ENCODE measurements around the gene UBE2D1.
A peak's percentile ranks its signal among the peaks of the same experiment; 100 is the strongest.
"Not testable (repeated sequence)": the region's sequence is repeated elsewhere in the genome, so short reads cannot be mapped to it uniquely, and the experiment has no call there.

The UBE2D1 gene

DNA sequence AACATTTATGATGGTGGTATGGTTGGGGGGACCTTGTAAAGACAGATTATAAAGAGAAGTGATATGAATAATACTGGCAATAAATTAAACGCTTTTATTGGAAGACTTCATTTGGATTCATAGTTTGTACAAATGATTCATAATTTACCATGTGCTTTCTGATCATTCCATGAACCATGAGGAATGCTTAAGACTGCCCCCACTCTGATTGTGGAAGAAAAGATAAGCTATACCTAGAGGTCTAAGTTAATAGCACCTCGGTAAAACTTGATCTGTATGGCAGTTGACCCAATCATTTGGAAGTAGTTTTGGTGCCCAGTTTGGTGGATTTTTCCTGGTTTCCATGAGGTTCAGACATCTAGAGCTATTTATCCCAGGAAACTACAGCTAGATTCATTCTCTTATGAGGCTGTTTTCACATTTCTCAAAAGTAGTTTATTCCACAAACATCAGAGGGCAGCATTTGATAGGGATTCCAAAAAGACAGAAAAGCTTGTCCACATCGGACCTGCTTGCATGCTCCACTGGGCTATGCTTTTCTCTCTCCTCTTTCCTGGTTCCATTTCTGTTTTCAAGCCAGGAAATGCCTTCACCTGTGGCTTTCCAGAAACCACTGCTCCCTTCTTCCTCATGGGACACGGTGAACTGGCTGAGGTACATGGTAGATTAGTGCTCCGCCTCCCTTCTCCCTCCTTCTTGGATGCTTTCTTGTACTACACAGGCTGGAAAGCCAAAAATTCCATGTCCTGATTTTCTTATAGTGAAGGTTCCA lies 79.7 kb downstream of the UBE2D1 start:
- no peak overlapping the region for H3K4me3 ChIP-seq (ENCODE audit: low read depth, low read length)
- CTCF ChIA-PET = interaction anchor here (0.7 to 4.6 kb wide), 58 partner anchors 9 to 1208 kb away, joined by 3 to 87 read pairs (median 4); no protein-coding TSS in a partner anchor
- no peak for DNase-seq (ENCODE audit: low read depth, low spot score)
- TF ChIP-seq, protein P1, sequence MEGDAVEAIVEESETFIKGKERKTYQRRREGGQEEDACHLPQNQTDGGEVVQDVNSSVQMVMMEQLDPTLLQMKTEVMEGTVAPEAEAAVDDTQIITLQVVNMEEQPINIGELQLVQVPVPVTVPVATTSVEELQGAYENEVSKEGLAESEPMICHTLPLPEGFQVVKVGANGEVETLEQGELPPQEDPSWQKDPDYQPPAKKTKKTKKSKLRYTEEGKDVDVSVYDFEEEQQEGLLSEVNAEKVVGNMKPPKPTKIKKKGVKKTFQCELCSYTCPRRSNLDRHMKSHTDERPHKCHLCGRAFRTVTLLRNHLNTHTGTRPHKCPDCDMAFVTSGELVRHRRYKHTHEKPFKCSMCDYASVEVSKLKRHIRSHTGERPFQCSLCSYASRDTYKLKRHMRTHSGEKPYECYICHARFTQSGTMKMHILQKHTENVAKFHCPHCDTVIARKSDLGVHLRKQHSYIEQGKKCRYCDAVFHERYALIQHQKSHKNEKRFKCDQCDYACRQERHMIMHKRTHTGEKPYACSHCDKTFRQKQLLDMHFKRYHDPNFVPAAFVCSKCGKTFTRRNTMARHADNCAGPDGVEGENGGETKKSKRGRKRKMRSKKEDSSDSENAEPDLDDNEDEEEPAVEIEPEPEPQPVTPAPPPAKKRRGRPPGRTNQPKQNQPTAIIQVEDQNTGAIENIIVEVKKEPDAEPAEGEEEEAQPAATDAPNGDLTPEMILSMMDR (IDR thresholded peaks at IDR 0.05; ENCODE audit: insufficient read depth, low read length, missing control alignments) = peak; percentile 20
- POLR2A ChIA-PET = interaction anchor here (1.0 kb wide), 1 partner anchor 21 kb away, joined by 4 read pairs; no protein-coding TSS in a partner anchor

DNA sequence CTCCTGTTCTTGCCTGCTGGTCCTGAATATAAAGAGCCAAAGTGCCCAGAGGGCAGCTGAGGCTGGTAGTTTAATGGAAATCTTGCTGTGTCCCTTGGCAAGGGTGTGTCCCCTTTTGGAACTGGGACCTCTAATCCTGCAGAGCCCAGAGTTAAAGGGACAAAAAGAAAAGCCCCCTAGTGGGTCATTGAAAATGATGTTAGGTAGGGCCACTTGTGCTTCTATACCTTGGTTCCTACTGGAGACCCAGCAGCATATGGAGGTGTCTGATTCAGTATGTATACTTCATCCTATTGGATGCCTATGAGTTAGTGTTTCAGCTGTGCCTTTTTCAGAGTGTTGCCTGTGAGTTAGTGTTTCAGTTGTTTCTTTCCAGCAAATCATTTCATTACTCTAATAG lies 81.0 kb downstream of the UBE2D1 start:
- DNase-seq (ENCODE audit: low read depth, low spot score) = no peak
- H3K4me3 ChIP-seq (ENCODE audit: low read depth, low read length) = no peak overlapping the region
- ChIA-PET POLR2A (no interaction called here), CTCF (interaction anchor here (1.2 to 4.6 kb wide), 10 partner anchors 26 to 537 kb away, joined by 4 to 87 read pairs (median 7); no protein-coding TSS in a partner anchor)
- TF ChIP-seq, protein P1 (IDR thresholded peaks at IDR 0.05; ENCODE audit: insufficient read depth, low read length, missing control alignments) = no peak

DNA sequence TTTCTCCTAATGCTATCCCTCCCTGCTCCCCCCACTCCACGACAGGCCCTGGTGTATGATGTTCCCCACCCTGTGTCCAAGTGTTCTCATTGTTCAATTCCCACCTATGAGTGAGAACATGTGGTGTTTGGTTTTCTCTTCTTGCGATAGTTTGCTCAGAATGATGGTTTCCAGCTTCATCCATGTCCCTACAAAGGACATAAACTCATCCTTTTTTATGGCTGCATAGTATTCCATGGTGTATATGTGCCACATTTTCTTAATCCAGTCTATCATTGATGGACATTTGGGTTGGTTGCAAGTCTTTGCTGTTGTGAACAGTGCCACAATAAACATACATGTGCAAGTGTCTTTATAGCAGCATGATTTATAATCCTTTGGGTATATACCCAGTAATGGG lies 83.1 kb downstream of the UBE2D1 start:
- H3K4me3 ChIP-seq (ENCODE audit: low read depth, low read length); DNase-seq (ENCODE audit: low read depth, low spot score); POLR2A ChIA-PET: not testable (repeated sequence)
- CTCF ChIA-PET = interaction anchor here (4.6 kb wide), 1 partner anchor 113 kb away, joined by 87 read pairs; no protein-coding TSS in a partner anchor
